Fibroblast of mammary gland (primary cell): ENCODE measurements around the gene SIT1.
A peak's percentile ranks its signal among the peaks of the same experiment; 100 is the strongest.

Experiments used
- DNase-seq: peaks from one replicate; pipeline ENCODE4 v3.0.0-alpha.2; 2010; ENCODE audit warnings: low read depth
- H3K4me3 ChIP-seq: 2 replicates; pipeline ENCODE4 v1.5.1; 2011; ENCODE audit warnings: low read depth, mild to moderate bottlenecking, low read length, moderate library complexity; ENCODE audit not compliant: control insufficient read depth
- TF ChIP-seq, protein P1 (sequence below): conservative IDR thresholded peaks from 2 replicates; pipeline ENCODE4 v1.5.1; 2011; ENCODE audit warnings: low read depth, low read length, inconsistent platforms; ENCODE audit not compliant: control insufficient read depth, insufficient read depth

Gene SIT1

DNA sequence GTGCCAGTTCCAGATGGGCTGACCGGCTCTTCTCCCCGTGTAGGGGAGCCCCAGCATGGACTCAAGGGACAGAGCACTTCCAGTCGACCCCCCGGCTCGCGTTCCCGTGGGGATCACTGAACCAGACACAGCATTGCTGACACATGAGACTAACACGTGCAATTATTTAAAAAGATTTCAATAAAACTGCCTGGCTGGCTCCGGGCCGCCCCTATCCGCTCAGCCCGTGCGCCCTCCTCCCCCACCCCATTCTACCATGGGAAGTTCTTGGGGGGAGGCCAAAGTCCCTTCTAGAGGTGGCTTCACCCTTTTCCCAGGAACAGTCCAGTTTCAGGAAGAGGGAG, 40.9 kb downstream of the SIT1 start:
- TF ChIP-seq, protein P1, sequence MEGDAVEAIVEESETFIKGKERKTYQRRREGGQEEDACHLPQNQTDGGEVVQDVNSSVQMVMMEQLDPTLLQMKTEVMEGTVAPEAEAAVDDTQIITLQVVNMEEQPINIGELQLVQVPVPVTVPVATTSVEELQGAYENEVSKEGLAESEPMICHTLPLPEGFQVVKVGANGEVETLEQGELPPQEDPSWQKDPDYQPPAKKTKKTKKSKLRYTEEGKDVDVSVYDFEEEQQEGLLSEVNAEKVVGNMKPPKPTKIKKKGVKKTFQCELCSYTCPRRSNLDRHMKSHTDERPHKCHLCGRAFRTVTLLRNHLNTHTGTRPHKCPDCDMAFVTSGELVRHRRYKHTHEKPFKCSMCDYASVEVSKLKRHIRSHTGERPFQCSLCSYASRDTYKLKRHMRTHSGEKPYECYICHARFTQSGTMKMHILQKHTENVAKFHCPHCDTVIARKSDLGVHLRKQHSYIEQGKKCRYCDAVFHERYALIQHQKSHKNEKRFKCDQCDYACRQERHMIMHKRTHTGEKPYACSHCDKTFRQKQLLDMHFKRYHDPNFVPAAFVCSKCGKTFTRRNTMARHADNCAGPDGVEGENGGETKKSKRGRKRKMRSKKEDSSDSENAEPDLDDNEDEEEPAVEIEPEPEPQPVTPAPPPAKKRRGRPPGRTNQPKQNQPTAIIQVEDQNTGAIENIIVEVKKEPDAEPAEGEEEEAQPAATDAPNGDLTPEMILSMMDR = no peak
- no peak overlapping the region for H3K4me3 ChIP-seq
- DNase-seq = no peak

DNA sequence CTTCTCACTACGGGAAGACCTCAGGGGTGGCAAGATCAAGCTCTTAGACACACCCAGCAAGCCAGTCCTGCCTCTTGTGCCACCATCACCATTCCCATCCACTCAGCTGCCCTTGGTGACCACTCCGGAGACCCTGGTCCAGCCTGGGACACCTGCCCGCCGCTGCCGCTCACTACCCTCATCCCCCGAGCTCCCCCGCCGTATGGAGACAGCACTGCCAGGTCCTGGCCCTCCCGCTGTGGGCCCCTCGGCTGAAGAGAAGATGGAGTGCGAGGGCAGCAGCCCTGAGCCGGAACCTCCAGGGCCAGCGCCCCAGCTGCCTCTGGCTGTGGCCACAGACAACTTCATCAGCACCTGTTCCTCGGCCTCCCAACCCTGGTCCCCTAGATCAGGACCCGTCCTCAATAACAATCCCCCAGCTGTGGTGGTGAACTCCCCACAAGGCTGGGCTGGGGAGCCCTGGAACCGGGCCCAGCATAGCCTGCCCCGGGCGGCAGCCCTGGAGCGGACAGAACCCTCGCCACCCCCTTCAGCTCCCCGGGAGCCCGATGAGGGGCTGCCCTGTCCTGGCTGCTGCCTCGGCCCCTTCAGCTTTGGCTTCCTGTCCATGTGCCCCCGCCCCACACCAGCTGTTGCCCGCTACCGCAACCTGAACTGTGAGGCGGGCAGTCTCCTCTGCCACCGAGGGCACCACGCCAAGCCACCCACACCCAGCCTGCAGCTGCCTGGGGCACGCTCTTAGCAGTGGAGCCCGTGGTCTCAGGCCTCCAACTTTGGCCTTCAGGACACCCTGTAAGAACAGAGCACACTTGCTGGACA, 41.5 kb downstream of the SIT1 start:
- TF ChIP-seq, protein P1 = no peak
- no peak for DNase-seq
- no peak overlapping the region for H3K4me3 ChIP-seq

DNA sequence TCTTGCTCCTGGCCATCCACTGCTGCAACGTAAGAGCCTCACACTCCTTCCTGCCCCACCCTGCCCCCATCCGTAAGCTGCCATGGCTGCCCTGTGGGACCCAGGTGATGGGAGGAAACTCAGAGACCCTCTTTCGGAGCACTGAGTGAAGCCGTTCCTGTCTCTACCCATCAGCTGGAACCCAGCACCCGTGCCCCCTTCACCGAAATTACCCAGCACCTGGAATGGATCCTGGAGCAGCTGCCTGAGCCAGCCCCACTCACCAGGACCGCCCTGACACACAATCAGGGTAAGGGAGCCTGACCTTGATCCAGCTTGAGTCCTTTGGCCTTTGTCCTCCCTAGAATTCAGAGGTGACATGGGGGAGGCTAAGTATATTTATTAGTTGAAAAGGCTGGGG, 42.5 kb downstream of the SIT1 start:
- TF ChIP-seq, protein P1 = no peak

DNA sequence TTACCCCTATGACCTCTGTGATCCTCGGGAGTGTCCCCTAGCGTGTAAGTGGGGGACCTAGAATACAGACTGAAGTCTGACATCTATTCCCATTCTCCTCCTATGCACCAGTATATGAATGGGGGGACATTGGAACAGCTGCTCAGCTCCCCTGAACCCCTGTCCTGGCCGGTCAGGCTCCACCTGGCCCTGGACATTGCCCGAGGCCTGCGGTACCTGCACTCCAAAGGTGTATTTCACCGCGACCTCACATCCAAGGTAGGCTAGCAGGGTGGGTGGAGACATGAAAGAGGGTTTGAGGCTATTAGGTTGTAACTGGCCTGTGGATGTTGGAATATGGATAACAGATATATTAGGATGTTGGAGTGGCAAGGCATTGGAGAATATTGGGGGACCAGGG, 44.0 kb downstream of the SIT1 start:
- DNase-seq = no peak
- no peak overlapping the region for H3K4me3 ChIP-seq
- TF ChIP-seq, protein P1 = no peak

More for the DNA sequence above, 42.5 kb downstream of the SIT1 start:
- H3K4me3 ChIP-seq = no peak overlapping the region
- DNase-seq = no peak

DNA sequence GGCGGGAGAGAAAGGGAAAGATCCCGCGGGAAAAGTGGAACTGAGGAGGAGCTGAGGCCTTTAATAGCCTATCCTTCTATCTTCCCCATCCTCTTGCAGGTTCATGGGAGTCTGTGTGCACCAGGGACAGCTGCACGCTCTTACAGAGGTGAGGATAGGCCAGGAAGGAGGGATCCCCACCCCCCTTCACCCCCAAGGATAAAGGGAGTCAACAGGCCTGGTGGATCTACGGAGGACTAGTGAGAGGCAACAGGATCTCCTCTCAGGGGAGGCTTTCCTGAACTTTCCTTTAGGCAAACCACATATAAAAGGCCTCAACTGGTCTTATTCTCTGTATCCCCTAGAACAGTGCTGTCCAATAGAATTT, 44.6 kb downstream of the SIT1 start:
- H3K4me3 ChIP-seq = peak overlapping the region; percentile 64
- DNase-seq = no peak
- TF ChIP-seq, protein P1 = no peak

DNA sequence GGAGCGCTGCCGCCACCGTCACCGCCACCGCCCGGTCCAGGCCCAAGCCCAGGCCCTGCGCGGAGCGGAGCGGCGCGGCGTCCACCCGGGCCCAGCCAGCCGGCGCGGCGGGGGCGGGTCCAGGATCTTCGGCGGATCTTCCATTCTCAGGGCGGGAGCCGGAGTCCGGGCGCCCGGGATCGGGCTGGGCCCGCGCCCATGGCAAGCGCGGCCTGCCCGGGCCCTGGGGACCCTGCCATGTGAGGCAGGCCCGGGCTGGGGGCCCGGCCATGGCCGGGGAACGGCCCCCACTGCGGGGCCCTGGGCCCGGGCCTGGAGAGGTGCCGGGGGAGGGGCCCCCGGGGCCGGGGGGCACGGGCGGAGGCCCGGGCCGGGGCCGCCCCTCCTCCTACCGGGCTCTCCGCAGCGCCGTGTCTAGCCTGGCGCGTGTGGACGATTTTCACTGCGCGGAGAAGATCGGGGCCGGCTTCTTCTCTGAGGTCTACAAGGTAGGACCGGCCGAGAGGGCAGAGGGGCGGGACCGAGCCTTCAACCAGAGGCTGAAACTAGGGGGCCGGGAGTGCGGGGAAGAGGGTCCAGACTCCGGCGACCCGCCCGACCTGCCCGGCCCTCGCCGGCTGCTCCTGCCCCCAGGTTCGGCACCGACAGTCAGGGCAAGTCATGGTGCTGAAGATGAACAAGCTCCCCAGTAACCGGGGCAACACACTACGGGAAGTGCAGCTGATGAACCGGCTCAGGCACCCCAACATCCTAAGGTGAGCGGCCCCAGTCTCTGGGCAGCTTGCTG, 45.2 kb downstream of the SIT1 start:
- DNase-seq = no peak
- TF ChIP-seq, protein P1 = no peak
- peak overlapping the region; percentile 64 for H3K4me3 ChIP-seq
